Smooth muscle cell (in vitro differentiated cells): ENCODE measurements around the gene PLCB1. TPM values are rescaled to one million over a fixed set of nuclear protein-coding genes. Genes with fewer than 3 reads are reported as not detected.

Source experiments
- DNase-seq: peaks from one replicate; lab custom pipeline; 2025; ENCODE audit not compliant: unreplicated experiment; lab: John Stamatoyannopoulos, UW
- H2AFZ ChIP-seq: fragments of 200-600 bp; sonication (generic); 2 replicates; pipeline ENCODE4 v1.6.0; 2016; ENCODE audit warnings: antibody characterized with exemption, low read depth, mild to moderate bottlenecking
- H3F3A ChIP-seq: fragments of 200-600 bp; sonication (generic); 2 replicates; pipeline ENCODE4 v1.6.0; 2017; ENCODE audit warnings: antibody characterized with exemption, low read depth
- H3K27ac ChIP-seq: fragments of 200-600 bp; sonication (generic); 2 replicates; pipeline ENCODE4 v1.5.1; 2016; ENCODE audit warnings: low read depth, mild to moderate bottlenecking
- H3K27me3 ChIP-seq: fragments of 200-600 bp; sonication (generic); 2 replicates; pipeline ENCODE4 v1.6.1; 2016; ENCODE audit warnings: low read depth, mild to moderate bottlenecking
- H3K36me3 ChIP-seq: fragments of 200-600 bp; sonication (generic); 2 replicates; pipeline ENCODE4 v1.5.1; 2016; ENCODE audit warnings: low read depth
- H3K4me1 ChIP-seq: fragments of 200-600 bp; sonication (generic); 2 replicates; pipeline ENCODE4 v1.5.1; 2016; ENCODE audit warnings: low read depth
- H3K4me2 ChIP-seq: fragments of 200-600 bp; sonication (generic); 2 replicates; pipeline ENCODE4 v1.6.0; 2016; ENCODE audit warnings: mild to moderate bottlenecking
- H3K4me3 ChIP-seq: fragments of 200-600 bp; sonication (generic); 2 replicates; pipeline ENCODE4 v1.5.1; 2016; ENCODE audit warnings: mild to moderate bottlenecking
- H3K79me2 ChIP-seq: fragments of 200-600 bp; sonication (generic); 2 replicates; pipeline ENCODE4 v1.6.0; 2016; ENCODE audit warnings: low read depth, mild to moderate bottlenecking
- H3K9ac ChIP-seq: fragments of 200-600 bp; sonication (generic); 2 replicates; pipeline ENCODE4 v1.6.0; 2016; ENCODE audit warnings: low read depth
- H3K9me3 ChIP-seq: fragments of 200-600 bp; sonication (generic); replicated peaks from 2 replicates; pipeline ENCODE4 v1.5.1; 2016; ENCODE audit warnings: low read depth
- H4K20me1 ChIP-seq: fragments of 200-600 bp; sonication (generic); 2 replicates; pipeline ENCODE4 v1.6.0; 2016; ENCODE audit warnings: low read depth
- WGBS: methylation state at CpG from one replicate; pipeline ENCODE4 v1.1.7; 2016; ENCODE audit warnings: low lambda C conversion rate; 5-methylcytosine and 5-hydroxymethylcytosine counted together
- polyA plus RNA-seq: library from polyadenylated mRNA; unstranded; fragments of >200 nt; fragmentation: Nextera tagmentation; extraction: Ambion mirVana; gene quantifications from 2 replicates; pipeline ENCODE4 v1.2.1, GENCODE V29; 2016
- total RNA-seq: library from RNA; depleted of rRNA; stranded (reverse); fragments of >200 nt; gene quantifications from 2 replicates; pipeline ENCODE4 v1.2.3, GENCODE V29; 2014
- TF ChIP-seq, protein P1 (sequence below): fragments of 200-600 bp; sonication (generic); IDR thresholded peaks from 2 replicates; pipeline ENCODE4 v1.5.1; 2017; ENCODE audit warnings: borderline replicate concordance, mild to moderate bottlenecking, antibody characterized with exemption; ENCODE audit not compliant: insufficient read depth, poor library complexity, severe bottlenecking

PLCB1 gene
- total and polyA plus RNA-seq, 2 experiments from 2014 or later, result 4.7 to 25.3 TPM

DNA sequence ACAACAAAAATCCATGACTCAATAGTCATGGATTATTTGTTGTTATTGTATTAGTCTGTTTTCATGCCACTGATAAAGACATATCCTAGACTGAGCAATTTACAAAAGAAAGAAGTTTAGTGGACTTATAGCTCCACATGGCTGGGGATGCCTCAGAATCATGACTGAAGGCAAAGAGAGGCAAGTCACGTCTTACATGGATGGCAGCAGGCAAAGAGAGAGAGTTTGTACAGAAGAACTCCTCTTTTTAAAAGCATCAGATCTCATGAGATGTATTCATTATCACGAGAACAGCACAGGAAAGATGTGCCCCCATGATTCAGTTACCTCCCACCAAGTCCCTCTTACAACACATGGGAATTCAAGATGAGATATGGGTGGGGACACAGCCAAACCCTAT is 792.5 kb downstream of the PLCB1 start:
- Histone ChIP-seq H3K79me2 (no peaks in the 10 kb centered on the region), H3K9me3 (no peaks in the 10 kb centered on the region), H4K20me1 (no peaks in the 10 kb centered on the region), H3K4me3 (no peak overlapping the region), H3K36me3 (no peaks in the 10 kb centered on the region), H3K27ac (no peak overlapping the region), H3K4me2 (no peak overlapping the region), H3F3A (no peaks in the 10 kb centered on the region), H3K9ac (no peak overlapping the region), H2AFZ (no peak overlapping the region), H3K27me3 (no peaks in the 10 kb centered on the region), H3K4me1 (no peaks in the 10 kb centered on the region)
- TF ChIP-seq, protein P1, sequence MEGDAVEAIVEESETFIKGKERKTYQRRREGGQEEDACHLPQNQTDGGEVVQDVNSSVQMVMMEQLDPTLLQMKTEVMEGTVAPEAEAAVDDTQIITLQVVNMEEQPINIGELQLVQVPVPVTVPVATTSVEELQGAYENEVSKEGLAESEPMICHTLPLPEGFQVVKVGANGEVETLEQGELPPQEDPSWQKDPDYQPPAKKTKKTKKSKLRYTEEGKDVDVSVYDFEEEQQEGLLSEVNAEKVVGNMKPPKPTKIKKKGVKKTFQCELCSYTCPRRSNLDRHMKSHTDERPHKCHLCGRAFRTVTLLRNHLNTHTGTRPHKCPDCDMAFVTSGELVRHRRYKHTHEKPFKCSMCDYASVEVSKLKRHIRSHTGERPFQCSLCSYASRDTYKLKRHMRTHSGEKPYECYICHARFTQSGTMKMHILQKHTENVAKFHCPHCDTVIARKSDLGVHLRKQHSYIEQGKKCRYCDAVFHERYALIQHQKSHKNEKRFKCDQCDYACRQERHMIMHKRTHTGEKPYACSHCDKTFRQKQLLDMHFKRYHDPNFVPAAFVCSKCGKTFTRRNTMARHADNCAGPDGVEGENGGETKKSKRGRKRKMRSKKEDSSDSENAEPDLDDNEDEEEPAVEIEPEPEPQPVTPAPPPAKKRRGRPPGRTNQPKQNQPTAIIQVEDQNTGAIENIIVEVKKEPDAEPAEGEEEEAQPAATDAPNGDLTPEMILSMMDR, result no peak
- WGBS, result 86% methylated on average over 2 of the region's 2 CpGs
- DNase-seq, result no peak

GRCh38 chr20:8930726-8931125 is 798.7 kb downstream of the PLCB1 start:
- no peaks in the 10 kb centered on the region for H3K36me3 ChIP-seq
- H2AFZ ChIP-seq, result no peak overlapping the region
- H3K9ac ChIP-seq, result no peak overlapping the region
- H3K4me3 ChIP-seq, result no peak overlapping the region
- WGBS, result 83% methylated on average over 2 of the region's 2 CpGs
- H3K4me1 ChIP-seq, result peaks cover 15% of the 10 kb centered on the region
- no peaks in the 10 kb centered on the region for H3F3A ChIP-seq
- H3K4me2 ChIP-seq, result no peak overlapping the region
- H3K79me2 ChIP-seq, result no peaks in the 10 kb centered on the region
- H3K9me3 ChIP-seq, result no peaks in the 10 kb centered on the region
- no peak overlapping the region for H3K27ac ChIP-seq
- H4K20me1 ChIP-seq, result no peaks in the 10 kb centered on the region
- peaks cover 4% of the 10 kb centered on the region for H3K27me3 ChIP-seq
- TF ChIP-seq, protein P1, result no peak
- no peak for DNase-seq

DNA sequence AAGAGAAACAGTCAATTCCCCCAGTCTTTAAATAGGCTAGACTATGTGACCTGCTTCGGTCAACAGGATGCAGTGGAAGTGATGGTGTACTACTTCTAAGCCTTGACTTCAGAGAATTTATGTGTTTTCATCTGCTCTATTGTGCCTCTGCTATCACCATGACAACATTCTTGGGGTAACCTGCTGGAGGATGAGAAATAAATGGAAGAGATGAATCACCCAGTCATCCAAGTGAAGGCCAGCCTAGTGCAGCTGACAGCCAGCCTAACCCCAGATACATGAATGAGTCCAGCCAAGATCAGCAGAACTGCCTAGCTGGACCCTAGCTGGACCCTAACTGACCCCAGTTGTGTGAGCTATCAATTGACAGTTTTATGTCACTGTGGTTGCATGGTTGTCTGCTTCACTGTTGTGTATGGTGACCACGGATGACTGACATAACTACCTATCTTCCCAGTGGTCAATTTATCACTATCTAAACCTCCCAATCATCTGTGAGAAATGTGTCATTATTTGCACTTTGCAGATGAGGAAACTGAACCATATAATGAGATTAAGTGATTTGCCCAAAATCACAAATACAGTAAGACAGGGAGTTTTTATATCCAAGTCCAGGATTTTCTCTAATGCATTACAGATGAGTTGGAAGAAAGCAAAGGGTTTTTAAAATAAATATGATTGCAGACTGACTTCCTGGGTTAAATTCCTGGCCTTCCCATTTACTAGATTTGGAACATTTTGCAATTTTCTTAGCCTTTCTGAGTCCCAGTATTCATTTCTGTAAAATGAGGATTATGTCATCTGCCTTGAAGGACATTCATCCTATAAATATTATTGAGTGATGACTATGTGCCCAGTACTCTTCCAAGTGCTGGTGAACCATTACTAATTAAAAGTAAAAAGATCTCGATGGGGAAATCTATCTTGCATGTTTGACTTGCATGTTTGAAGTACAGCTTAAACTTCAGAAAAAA is 800.4 kb downstream of the PLCB1 start:
- H3K4me3 ChIP-seq, result no peak overlapping the region
- no peaks in the 10 kb centered on the region for H3K9me3 ChIP-seq
- no peaks in the 10 kb centered on the region for H4K20me1 ChIP-seq
- no peaks in the 10 kb centered on the region for H3F3A ChIP-seq
- peaks cover 4% of the 10 kb centered on the region for H3K27me3 ChIP-seq
- TF ChIP-seq, protein P1, result no peak
- H3K36me3 ChIP-seq, result no peaks in the 10 kb centered on the region
- no peak overlapping the region for H3K27ac ChIP-seq
- 86% methylated on average over 3 of the region's 3 CpGs for whole genome bisulfite sequencing
- no peak for DNase-seq
- H3K4me1 ChIP-seq, result peaks cover 15% of the 10 kb centered on the region
- no peaks in the 10 kb centered on the region for H3K79me2 ChIP-seq
- no peak overlapping the region for H3K9ac ChIP-seq
- H3K4me2 ChIP-seq, result no peak overlapping the region
- H2AFZ ChIP-seq, result no peak overlapping the region

GRCh38 chr20:8933381-8933807 is 801.3 kb downstream of the PLCB1 start:
- 79% methylated on average over 1 of the region's 1 CpG for WGBS
- DNase-seq, result no peak

More at GRCh38 chr20:8933381-8933807, 801.3 kb downstream of the PLCB1 start:
- no peaks in the 10 kb centered on the region for H3K79me2 ChIP-seq
- no peak overlapping the region for H3K27ac ChIP-seq
- peaks cover 4% of the 10 kb centered on the region for H3K27me3 ChIP-seq
- peaks cover 15% of the 10 kb centered on the region for H3K4me1 ChIP-seq
- no peaks in the 10 kb centered on the region for H3K9me3 ChIP-seq
- TF ChIP-seq, protein P1, result no peak
- H3K9ac ChIP-seq, result no peak overlapping the region
- H4K20me1 ChIP-seq, result no peaks in the 10 kb centered on the region
- no peak overlapping the region for H2AFZ ChIP-seq
- H3K4me3 ChIP-seq, result no peak overlapping the region
- no peaks in the 10 kb centered on the region for H3F3A ChIP-seq
- H3K4me2 ChIP-seq, result no peak overlapping the region
- no peaks in the 10 kb centered on the region for H3K36me3 ChIP-seq
